Suprapubic skin (tissue), 3 donors: Measurements from ENCODE around the gene ODF2L.

ENCODE experiments used
- POLR2A ChIP-seq, 2 donors: fragments of 450-650 bp; IDR thresholded peaks; one replicate each; pipeline ENCODE4 v1.6.1; 2017; ENCODE audit warnings: antibody characterized with exemption in 2 of 2, mild to moderate bottlenecking in 2 of 2, moderate library complexity in 2 of 2
- TF ChIP-seq, protein P1 (sequence below), 2 donors: fragments of 200-600 bp in 1 of 2; fragments of 450-650 bp in 1 of 2; sonication (generic) in 1 of 2; IDR thresholded peaks; one replicate each; pipeline ENCODE4 v1.5.1; 2016 to 2019; ENCODE audit warnings: antibody characterized with exemption in 2 of 2, mild to moderate bottlenecking in 1 of 2, moderate library complexity in 1 of 2

DNA sequence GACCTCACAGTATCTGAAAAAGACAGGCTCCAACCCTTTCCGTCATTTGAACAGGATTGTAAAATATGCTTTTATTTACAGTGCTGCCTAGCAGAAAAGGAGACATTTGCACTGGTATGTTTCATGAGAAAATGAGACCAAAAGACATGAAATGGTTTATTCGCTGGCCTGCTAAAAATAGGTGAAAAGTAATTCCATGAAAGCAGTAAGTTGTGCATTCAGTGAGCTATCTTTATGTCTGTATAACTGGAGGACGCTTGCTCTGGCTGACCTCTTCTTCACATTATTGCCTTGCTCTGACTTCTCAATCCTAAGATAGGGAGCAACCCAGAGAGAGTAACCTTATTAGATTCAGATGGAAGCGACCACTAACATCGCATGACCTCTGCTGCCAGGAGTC lies 38.3 kb downstream of the ODF2L start:
- TF ChIP-seq, protein P1, sequence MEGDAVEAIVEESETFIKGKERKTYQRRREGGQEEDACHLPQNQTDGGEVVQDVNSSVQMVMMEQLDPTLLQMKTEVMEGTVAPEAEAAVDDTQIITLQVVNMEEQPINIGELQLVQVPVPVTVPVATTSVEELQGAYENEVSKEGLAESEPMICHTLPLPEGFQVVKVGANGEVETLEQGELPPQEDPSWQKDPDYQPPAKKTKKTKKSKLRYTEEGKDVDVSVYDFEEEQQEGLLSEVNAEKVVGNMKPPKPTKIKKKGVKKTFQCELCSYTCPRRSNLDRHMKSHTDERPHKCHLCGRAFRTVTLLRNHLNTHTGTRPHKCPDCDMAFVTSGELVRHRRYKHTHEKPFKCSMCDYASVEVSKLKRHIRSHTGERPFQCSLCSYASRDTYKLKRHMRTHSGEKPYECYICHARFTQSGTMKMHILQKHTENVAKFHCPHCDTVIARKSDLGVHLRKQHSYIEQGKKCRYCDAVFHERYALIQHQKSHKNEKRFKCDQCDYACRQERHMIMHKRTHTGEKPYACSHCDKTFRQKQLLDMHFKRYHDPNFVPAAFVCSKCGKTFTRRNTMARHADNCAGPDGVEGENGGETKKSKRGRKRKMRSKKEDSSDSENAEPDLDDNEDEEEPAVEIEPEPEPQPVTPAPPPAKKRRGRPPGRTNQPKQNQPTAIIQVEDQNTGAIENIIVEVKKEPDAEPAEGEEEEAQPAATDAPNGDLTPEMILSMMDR (IDR thresholded peaks at IDR 0.05): no peak
- no peak for TF ChIP-seq POLR2A (IDR thresholded peaks at IDR 0.05)
